Psoas muscle (tissue), 8 donors: ENCODE data around the gene CDK6. TPM values are rescaled to one million over a fixed set of nuclear protein-coding genes. Genes with fewer than 3 reads are reported as not detected.

Source experiments
- ATAC-seq, 4 donors: fragments of 200-7000 bp; cut with Tn5 transposase; one replicate each; pipeline ENCODE4 v1.9.1; 2020; ENCODE audit warnings: moderate library complexity in 3 of 4, mild to moderate bottlenecking in 2 of 4
- DNase-seq, 2 donors: peaks; one replicate each; pipeline ENCODE4 v3.0.0-alpha.2; 2020
- H3K27ac ChIP-seq: fragments of 200-600 bp; one replicate; pipeline ENCODE4 v1.8.0; 2022
- H3K27me3 ChIP-seq, 3 donors: fragments of 200-600 bp in 1 of 3; one replicate each; pipeline versions ENCODE4 v1.6.1 to v1.8.0; 2013 to 2022; ENCODE audit warnings: low read length in 2 of 3, mild to moderate bottlenecking in 2 of 3, moderate library complexity in 1 of 3; ENCODE audit not compliant: insufficient read depth in 3 of 3
- H3K36me3 ChIP-seq, 2 donors: fragments of 200-600 bp in 1 of 2; one replicate each; pipeline versions ENCODE4 v1.6.1 to v1.8.0; 2013 to 2022; ENCODE audit warnings: low read depth in 1 of 2, mild to moderate bottlenecking in 1 of 2, moderate library complexity in 1 of 2; ENCODE audit not compliant: insufficient read depth in 1 of 2
- H3K4me1 ChIP-seq: fragments of 200-600 bp; one replicate; pipeline ENCODE4 v1.8.0; 2022
- H3K4me3 ChIP-seq: fragments of 200-600 bp; one replicate; pipeline ENCODE4 v1.8.0; 2022; ENCODE audit warnings: mild to moderate bottlenecking
- H3K9me3 ChIP-seq: fragments of 200-600 bp; one replicate; pipeline ENCODE4 v1.8.0; 2022
- CTCF ChIP-seq: fragments of 200-600 bp; IDR thresholded peaks from one replicate; pipeline ENCODE4 v1.8.0; 2022; ENCODE audit warnings: antibody characterized with exemption
- WGBS, 3 donors: extraction: QIAGEN DNeasy Blood & Tissue Kit; methylation state at CpG; one replicate each; pipeline versions ENCODE4 v1.1.6 to v1.1.7; 2013; 5-methylcytosine and 5-hydroxymethylcytosine counted together
- intact Hi-C, 2 donors: fragments of 100-400 bp; cut with DNase I; formaldehyde crosslinking; loops; one replicate each; pipeline versions ENCODE4 v1.11.0 to v1.14.2; 2022
- polyA plus RNA-seq, 3 donors: library from polyadenylated mRNA; stranded (reverse); fragments of 200-250 nt; gene quantifications; one replicate each; pipeline ENCODE4 v1.2.3, GENCODE V29; 2013
- total RNA-seq, 4 donors: library from RNA; stranded (reverse); fragmentation: NEBNext Ultra II Directional in 2 of 4; extraction: Animal tissue kit (Norgen Biotek cat#: 25700) in 2 of 4; gene quantifications; one replicate each; pipeline versions ENCODE4 v1.2.1 to v1.2.4, GENCODE V29; 2021 to 2023
- donor health status: healthy with polysubstance abuse.
- donor health status: DM: no; HTN: no; CAD: no; lungs with moderate emphysema.
- donor health status: Bipolar disorder and iron deficiency.
- donor health status: healthy.
- donor health status: DM: yes; HTN: yes; CAD: no.
- donor health status: DM: no; HTN: no; CAD: no.
- donor health status: DM: no; HTN: no; CAD: no.
- donor health status: DM: yes; HTN: yes; CAD: no.

Gene CDK6
- total and polyA plus RNA-seq, 7 donors = 0.39 to 8.0 (median 3.2) TPM

GRCh38 chr7:92769844-92770243, 66.5 kb downstream of the CDK6 start:
- intact Hi-C loops = loop anchor here in 1 of 2 donors (2.0 kb wide), 1 partner anchor 67 kb away; the partner anchor contains the start of gene CDK6
- 93 to 97% (median 94%) methylated on average over 1 of the region's 1 CpG for WGBS, 3 donors
- Histone ChIP-seq H3K27me3 (no peaks in the 10 kb centered on the region), H3K4me1 (no peaks in the 10 kb centered on the region), H3K9me3 (no peaks in the 10 kb centered on the region), H3K36me3 (no peaks in the 10 kb centered on the region), H3K4me3 (no peak overlapping the region), H3K27ac (no peak overlapping the region)
- DNase-seq = no peak
- ATAC-seq = no peak
- TF ChIP-seq CTCF = no peak

GRCh38 chr7:92769394-92769699, 67.0 kb downstream of the CDK6 start:
- Histone ChIP-seq H3K27ac (no peak overlapping the region), H3K9me3 (no peaks in the 10 kb centered on the region), H3K4me1 (no peaks in the 10 kb centered on the region), H3K27me3 (no peaks in the 10 kb centered on the region), H3K36me3 (no peaks in the 10 kb centered on the region), H3K4me3 (no peak overlapping the region)
- no peak for DNase-seq
- intact Hi-C loops = loop anchor here in 1 of 2 donors (2.0 kb wide), 1 partner anchor 67 kb away; the partner anchor contains the start of gene CDK6
- TF ChIP-seq CTCF = no peak
- ATAC-seq = no peak

- ATAC-seq (no peak), DNase-seq (no peak)
- no peaks in the 10 kb centered on the region for H3K27me3 ChIP-seq
- H3K36me3 ChIP-seq = no peaks in the 10 kb centered on the region
- no peaks in the 10 kb centered on the region for H3K4me1 ChIP-seq
- H3K4me3 ChIP-seq = no peak overlapping the region
- H3K27ac ChIP-seq = no peak overlapping the region
- no peaks in the 10 kb centered on the region for H3K9me3 ChIP-seq
- TF ChIP-seq CTCF = no peak
- 32 to 50% (median 38%) methylated on average over 5 of the region's 5 CpGs for WGBS, 3 donors
- intact Hi-C loops = loop anchor here in 1 of 2 donors (2.0 kb wide), 1 partner anchor 68 kb away; the partner anchor contains the start of gene CDK6
These were observed 67.6 kb downstream of the CDK6 start for GRCh38 chr7:92768501-92769393.

GRCh38 chr7:92767437-92767836, 68.9 kb downstream of the CDK6 start:
- ATAC-seq (no peak), DNase-seq (no peak)
- H3K9me3 ChIP-seq = no peaks in the 10 kb centered on the region
- H3K4me3 ChIP-seq = no peak overlapping the region
- intact Hi-C loops = no loop called here
- H3K27ac ChIP-seq = no peak overlapping the region
- H3K27me3 ChIP-seq = no peaks in the 10 kb centered on the region
- no peaks in the 10 kb centered on the region for H3K36me3 ChIP-seq
- H3K4me1 ChIP-seq = no peaks in the 10 kb centered on the region
- no peak for TF ChIP-seq CTCF
